GM19035 (cell line): Measurements from ENCODE around the gene GTPBP1.

Experiments used
- ATAC-seq: cut with Tn5 transposase; IDR thresholded peaks from one replicate; pipeline ENCODE4 v1.9.1; 2021; ENCODE audit not compliant: unreplicated experiment

Gene GTPBP1

DNA sequence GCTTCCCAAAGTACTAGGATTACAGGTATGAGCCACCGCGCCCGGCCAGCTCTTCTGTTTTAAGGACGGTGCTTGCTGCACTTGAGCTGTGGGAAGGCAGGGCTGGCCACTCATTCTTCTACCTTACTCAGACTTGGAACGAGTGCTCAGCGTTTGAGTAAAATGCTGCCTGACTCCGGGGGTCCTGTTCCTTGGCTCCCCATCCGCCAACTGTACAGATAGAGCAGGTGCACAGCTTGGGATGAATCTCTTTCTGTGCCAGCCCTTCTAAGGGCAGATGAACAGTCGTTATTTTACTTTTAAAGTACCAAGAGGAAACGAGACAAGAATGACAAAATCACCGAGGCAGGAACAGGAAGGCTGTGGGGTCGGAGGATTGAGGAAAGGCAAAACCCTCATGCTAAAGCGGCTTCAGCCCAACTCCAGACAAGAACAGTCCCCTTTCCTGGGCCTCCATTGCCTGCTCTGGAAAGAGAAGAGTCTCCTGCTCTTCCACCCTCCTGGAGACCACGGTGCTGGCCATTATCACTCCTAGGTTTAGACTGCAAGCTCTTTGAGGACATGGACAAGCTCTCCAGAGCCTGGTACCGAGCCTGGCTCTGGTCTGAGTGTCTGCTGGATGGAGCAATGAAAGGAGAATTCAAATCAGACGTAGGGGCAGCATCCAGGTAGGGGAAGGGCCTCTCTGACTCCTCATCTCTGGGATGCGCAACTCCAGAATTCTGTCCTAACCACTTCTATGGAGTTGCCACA lies 51.1 kb downstream of the GTPBP1 start:
- no peak for ATAC-seq

DNA sequence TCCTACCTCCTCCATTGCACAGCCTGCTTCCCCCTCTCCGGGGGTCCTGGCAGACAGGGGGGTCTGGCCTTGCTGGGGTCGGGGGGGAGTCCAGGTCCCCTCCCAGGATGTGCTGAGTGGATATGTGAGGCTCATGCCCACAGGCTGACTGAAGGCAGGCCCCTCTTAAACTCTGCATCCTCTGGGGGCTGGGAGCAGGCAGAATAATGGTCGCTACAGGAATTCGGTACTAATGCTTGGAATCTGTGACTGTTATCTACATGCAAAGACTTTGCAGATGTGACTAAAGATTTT lies 51.7 kb downstream of the GTPBP1 start:
- ATAC-seq: no peak

DNA sequence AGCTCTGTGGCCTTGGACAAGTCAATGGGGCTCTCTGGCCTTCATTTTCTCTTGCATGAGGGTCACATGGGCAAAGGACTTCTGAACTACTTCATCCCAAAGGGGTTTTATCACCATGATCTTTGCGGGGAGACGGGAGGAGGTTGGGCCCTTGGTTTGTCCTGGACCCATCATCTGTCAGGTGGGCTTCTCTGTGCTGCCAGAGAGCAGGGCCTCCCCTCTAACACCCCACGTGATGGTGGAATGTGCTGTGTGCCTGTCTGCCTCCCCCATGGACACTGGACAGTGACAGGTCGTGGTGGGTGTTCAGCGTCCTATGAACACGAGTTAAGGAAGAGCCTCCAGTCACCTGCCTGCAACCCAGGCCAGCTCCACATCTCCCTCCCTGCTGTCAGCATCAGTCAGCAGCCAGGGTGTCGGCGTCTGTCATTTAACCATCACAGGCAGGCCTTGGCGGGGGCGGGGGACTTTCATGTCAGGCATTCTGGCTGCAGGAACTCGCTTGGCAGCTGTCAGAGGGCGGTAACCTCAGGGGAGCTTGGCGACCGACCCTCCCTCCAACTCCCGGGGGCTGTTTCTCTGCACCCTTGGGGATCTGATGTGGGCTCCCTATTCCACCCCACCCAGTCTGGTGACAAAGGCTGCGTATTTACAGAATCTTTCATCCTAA lies 52.7 kb downstream of the GTPBP1 start:
- no peak for ATAC-seq

DNA sequence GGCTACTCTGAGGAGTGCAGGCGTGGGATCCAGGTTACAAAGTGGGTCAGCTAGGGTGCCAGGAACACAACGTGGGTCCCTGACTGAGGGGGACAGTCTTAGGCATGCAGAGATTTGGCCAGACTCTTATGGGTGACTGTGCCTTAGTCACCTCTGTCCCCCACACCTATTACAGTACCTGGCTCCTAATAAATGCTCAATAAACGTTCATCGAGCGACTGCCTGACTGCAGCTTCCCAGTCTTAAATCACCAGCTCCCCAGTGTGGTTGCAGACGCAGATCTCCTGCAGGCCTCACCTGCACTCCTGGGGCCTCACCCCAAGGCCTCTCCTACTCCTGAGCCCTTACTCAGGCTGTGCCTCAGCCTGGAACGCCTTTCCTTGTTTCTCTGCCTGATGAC lies 53.3 kb downstream of the GTPBP1 start:
- ATAC-seq: no peak

DNA sequence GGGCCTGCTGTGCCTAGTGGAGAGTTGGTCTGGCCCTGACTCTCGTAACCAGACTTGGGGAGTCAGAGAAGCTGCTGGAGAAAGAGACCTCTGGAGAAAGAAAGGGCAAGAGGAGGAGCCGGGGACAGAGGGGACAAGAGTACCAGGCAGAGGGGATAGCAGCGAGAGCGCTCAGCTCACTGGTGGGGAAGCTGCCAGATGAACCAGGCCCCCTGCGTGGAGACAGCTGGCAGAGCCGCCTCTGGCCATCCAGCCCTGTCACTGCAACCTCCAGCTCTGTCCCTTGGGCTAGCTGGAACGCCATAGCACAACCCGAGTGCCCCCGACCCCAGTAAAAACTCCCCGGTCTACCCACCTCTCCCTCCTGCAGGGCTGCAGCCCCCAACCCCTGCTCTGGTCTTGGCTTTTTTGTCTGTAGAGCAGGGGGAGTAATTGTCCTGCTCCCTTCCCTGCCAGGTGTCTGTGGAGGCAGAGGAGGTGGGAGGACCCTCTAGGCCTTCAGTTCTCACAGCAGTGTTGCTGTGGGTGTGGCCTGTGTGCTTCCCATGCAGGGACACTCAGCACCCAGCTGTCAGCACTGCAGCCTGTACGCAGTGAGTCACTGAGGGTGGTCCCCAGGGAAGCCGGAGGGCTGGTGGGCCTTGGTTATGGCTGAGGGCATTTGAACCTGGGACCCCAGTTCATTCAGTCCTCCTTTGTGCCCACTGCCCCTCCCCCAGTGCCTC lies 54.9 kb downstream of the GTPBP1 start:
- no peak for ATAC-seq

DNA sequence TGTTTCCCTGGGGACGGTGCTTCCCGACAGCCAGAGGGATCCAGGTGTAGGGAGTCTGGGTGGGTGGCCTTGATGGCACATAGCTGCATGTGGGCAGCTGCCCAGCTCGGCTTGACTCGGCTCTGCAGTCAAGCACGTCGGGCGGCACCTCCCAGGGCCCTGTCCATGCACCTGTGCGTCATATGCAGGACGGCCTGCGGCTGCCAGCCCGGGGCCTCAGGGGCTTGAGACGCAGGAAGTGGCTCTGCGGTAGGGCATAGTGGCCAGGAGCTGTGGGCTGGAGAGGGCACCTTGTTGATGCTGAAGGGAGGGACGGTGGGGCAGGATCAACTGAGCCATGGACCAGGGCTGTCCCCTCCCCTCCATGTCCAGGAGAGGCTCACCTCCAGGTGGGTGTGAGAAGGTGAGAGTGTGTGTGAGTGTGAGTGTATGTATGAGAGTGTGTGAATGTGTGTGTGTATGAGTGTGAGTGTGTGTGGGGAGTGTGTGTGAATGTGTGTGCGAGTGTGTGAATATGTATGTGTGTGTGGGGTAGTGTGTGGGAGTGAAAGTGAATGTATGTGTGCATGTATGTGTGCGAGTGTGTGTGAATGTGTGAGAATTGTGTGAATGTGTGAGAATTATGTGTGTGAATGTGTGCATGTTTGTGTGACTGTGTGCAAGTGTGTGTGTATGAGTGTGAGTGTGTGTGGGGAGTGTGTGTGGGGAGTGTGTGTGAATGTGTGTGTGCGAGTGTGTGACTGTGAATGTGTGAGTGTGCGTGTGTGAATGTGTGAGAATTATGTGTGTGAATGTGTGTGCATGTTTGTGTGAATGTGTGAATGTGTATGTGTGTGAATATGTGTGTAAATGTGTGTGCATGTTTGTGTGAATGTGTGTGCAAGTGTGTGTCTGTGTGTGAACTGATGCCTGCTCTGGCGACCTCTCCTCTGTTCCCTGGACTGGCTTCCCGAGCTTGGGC lies 55.7 kb downstream of the GTPBP1 start:
- ATAC-seq: no peak

DNA sequence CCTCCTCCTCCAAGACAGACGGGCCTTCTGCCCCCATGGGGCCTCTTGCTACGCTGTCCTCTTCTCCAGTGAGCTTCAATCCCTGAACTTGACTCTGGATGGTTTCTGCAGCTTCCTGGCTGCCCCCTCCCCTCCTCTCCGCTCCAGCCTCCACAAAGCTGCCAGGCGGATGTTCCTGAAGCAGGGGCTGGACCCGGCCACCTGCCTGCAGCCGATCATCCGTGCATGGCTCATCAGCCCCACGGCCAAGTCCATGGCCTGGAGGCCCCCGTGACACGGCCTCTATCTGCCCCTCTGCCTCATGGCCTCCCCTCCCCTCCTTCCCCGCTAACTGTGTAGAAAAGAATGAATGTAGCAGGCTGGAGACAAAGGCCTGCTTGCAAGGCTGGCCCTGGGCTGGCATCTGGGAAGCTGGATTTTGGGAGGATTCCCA lies 56.8 kb downstream of the GTPBP1 start:
- ATAC-seq: no peak

DNA sequence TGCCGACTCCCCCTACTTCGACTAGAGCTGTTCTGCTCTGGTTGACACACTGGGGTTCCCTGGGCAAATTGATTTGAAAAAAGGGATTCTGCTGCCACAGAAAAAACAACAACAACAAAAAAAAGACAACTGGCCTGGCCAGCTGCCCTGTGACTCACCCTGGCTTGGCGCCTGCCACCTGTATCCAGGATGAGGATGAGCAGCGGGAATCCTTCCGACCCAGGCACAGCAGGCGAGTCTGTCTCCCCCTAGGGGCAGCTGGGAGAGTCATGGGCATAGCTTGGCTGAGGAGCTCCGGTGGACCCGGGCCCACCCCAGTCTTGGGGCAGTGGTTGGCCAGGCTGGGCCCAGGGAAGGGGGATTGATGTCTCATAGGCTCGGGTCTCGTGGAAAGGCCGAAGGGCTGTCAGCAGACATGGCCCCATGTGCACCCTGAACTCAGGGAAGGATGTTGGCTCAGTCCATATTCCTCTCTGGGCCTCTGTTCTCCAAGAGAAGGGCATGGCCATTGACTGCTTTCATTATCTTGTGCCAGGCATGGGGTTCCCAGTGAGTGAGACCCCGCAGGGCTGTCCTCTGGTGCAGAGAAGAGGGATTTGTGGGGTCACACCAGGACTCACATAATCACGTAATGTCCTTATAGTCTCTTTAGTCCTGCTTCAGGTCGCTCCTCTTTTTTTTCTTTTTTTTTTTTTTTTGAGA lies 60.5 kb downstream of the GTPBP1 start:
- ATAC-seq: no peak

DNA sequence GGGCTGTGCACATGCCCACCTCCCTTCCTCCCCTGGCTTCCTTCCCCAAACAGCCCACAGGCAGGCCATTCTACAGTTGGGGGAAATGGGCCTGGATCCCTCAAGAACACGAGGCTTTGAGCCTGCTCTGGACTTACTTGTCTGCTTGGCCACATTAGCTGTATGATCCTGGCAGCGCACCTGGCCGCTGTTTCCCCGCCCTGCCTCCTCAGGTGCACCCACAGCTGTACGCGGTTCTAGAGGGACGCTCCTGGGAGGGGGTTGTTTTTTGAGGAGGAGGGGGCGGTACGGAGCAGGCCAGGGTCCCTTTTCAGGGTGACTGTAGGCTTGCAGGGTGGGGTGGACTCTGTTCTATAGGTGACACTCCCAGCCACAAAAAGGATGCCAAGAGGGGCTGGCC lies 61.6 kb downstream of the GTPBP1 start:
- ATAC-seq: no peak

DNA sequence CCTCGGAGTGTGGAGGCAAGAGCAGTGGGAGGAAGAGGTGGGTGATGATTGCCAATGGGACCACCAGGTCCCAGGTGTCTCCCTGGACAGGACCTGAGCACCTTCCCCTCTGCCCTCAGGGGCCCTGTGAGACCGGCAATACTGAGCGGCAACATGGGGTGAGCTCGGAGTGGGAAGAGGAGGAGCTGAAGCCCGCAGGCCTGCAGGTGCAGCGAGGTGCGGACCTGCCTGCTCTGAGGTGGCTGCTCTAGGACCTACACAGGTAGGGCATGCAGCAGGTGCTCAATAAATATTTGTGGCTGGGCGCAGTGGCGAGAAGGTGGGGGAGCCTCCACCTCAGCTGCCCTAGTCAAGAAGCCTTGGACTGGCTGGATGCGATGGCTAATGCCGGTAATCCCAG lies 62.3 kb downstream of the GTPBP1 start:
- ATAC-seq: no peak

DNA sequence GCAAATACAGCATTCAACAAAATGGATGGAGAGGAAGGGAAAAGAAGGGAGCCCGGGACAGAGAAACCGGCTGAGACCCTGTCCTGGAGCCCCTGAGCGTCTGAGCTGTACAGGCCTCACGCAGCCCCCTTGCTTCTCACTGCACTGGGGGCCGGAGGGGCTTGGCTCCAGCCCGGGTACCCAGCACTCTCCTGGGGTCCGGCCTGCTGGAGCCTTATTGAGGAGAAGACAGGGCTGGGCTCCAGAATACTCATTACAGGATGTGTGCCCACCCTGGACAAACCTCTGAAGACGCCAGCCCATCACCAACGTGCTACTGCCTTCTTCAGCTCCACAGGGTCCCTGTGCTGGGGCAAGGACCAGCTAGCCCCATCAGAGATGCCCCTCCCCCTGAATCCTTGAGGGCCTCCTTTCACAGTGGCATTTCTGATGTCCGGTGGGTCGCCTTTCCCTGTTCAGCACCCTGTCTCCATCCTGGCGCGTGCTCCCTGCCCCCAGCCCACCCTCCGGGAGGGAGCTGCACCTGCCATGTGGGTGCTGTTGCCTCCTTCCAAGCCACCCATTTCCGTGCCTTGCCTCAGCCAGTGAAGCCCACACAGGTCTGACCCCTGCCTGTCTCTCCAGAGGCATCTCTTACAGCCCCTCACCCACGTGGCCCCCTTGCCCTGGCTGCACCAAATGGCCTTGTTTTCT lies 64.7 kb downstream of the GTPBP1 start:
- ATAC-seq: no peak

DNA sequence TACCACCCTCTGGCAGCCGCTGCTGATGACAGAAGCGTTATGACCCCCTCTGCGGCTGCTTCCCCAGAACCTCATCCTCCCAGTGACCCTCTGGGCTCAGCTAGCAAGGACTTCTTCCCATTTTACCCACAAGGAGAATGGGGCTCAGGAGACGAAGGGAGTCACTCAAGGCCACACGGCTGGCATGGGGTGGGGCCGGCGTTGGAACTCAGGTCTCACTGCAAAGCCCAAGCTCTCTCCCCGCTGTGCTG lies 66.8 kb downstream of the GTPBP1 start:
- ATAC-seq: no peak

DNA sequence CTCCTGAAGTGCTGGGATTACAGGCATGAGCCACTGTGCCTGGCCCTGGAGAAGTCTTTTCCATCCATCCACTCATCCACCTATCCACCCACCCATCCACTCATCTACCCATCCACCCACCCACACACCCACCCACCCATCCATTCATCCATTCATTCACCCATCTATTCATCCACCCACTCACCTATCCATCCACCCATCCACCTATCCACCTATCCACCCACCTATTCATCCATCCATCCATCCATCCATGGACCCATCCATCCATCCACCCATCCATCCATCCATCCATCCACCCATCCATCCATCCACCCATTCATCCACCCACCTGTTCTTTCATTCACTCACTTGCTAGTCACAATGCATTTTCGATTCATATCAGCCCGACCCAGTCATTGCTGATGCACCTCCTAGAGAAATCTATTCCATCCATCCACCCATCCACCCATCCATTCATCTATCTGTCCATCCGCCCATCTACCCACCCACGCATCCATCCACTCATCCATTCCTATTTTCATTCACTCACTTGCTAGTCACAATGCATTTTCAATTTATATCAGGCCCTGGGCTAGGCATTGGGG lies 67.7 kb downstream of the GTPBP1 start:
- no peak for ATAC-seq

DNA sequence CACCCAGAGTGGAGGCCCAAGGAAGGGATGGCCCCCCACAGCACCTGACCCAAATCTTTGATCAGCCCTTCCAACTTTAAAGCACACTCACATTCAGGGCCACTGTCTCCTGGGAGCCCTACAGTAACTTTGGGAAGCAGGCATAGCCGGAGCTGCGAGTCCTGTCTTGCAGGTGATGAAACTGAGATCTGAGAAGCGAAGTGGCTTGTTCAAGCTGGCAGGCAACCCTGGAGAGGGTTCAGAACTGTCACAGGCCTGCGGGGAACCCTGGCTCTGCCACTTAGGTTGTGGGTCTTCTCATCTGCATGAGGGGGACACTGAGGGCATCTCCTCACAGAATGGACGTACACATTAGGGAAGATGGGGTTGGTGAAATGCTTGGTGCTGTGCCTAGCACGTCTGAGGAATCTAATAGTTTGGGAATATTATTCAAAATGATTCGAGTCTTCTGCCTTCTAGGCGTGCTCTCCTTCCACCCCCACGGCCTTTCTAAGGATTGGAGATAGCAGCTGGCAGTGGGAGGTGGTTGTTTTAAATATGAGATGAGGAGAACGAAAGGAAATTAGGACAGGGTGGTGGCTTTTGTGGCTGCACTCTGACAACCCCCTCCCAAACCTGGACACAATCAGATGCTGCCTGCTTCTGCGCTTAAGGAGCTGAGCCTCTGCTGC lies 68.9 kb downstream of the GTPBP1 start:
- ATAC-seq: no peak

DNA sequence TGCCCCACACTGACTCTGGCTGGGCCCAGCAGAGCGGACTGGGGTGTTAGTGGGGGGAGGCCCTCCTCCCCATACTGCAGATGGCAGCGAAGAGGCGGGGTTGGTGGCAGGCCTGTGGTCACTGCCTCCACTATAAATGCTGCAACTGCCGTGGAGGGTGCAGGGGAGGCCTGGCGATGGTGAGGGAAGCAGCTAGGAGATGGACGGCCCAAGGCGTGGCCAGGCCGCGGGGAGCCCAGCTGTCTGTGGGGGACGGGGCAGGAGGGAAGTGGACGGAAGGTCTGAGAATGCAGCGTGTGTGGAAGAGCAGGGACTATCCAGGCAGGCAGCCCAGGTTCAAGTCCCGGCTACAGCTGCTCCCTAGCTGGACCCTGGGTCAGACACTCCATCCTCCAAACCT lies 69.9 kb downstream of the GTPBP1 start:
- no peak for ATAC-seq

DNA sequence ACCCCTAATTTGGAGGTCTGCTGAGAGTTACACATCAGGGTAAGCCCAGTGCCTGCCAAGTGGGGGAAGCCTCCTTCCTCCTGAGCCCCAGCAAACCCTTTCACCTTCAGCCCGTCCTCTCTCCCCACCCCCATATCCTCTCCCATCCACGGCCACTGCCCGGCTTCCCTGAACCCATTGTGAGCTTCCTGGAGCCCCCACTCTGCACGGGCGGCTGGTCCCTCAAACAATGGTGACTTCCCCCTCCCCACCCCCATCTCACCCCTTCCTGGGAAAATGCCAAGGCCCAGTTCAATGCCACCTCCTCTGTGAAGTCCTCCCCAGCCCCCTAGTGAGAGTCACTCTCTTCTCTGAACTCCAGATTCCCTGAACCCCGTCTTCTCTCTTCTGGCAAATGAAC lies 70.3 kb downstream of the GTPBP1 start:
- no peak for ATAC-seq

DNA sequence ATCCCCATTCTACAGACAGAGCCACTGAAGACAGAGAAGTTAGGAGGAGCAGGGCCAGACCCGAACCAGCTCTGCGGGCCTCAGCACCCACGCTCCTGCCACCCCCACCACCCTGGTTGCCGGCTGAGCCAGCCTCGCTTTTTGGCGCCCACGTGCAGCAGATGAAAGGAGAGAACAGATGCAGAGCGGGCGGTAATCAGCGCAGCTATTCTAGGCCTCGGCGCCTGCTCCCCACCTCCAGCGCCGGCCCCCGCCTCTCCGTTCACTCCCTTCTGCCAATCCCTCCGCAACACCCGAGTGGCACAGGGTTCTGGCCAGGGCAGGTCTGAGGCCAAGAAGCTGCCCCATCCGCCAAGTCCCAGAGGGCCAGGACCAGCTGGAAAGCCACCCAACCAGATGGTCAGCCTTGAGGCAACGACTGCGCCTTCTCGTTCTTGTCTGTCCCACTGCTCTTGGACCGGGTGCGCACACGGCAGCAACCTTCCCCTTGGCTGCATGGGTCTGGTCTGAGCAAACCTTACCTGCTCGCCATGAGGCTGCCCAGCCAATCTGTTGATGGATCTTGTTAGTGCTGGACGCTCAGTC lies 71.4 kb downstream of the GTPBP1 start:
- no peak for ATAC-seq

DNA sequence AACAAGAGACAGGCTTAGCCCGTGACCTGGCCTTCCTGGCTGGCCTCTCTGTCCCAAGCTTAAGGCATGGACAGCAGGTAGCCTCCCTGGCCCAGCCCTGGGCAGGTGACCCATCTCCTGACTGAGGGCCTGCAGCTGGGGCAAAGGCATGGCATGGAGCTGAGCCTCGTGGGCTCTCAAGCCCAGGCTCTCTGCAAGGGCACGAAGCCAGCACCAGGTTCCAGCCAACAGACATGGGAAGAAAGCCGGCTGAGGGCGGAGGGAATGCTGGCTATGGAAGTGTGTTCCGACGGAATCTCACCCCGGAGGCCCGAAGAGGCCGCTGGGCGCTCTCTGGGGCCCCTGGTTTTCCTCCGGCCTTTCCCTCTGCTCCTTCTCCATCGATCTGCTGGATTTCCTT lies 75.3 kb downstream of the GTPBP1 start:
- no peak for ATAC-seq
